Measurements from ENCODE around the gene OPTC. TPM values are rescaled to one million over a fixed set of nuclear protein-coding genes. Genes with fewer than 3 reads are reported as not detected.

OPTC gene
- total and polyA plus RNA-seq, 2 of the 8 experiments (the other 6 are each of a cell fraction or from before 2014, with no cell fraction given), result 1.1 to 4.0 TPM

DNA sequence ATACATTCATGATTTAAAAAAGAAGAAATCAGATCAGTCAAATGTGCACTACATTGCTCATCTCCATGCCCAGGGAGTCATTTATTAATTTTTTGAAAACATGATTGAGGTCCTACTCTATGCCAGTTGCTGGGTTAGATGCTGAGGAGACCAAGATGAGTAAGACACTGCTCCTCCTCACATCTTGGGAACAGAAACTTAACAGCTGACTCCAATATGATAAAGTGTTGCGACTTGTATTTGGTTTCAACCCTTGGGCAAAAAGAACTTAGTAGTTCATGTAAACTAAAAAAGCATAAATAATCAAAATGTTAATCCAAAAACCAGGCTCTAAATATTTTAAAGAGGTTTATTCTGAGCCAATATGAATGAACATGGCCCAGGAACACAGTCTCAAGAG, 56.9 kb downstream of the OPTC start:
- Histone ChIP-seq H2BK5ac (ENCODE audit: low read depth, low read length) (no peak overlapping the region), H2BK12ac (ENCODE audit: low read depth, low read length) (no peak overlapping the region), H4K91ac (replicated peaks; ENCODE audit: insufficient read length, low read length) (no peak overlapping the region), H2AFZ (ENCODE audit: low read length) (no peak overlapping the region), H2AK5ac (ENCODE audit: low read depth, low read length) (no peak overlapping the region), H3K18ac (ENCODE audit: extremely low read depth, low read length) (no peak overlapping the region), H3K27ac (ENCODE audit: low read depth, low read length) (no peak overlapping the region), H2BK15ac (ENCODE audit: low read length) (no peak overlapping the region), H3K9ac (replicated peaks in 1 of 4; ENCODE audit: extremely low read depth in 1 of 4, low read depth in 3 of 4, low read length in 3 of 4) (no peak overlapping the region), H3K23ac (ENCODE audit: insufficient read length) (no peak overlapping the region), H3K23me2 (ENCODE audit: low read depth, low read length) (no peaks in the 10 kb centered on the region), H3K4me3 (ENCODE audit: extremely low read depth in 1 of 4, insufficient read depth in 2 of 4, low read depth in 3 of 4, low read length in 4 of 4) (no peak overlapping the region), H3K4ac (replicated peaks; ENCODE audit: insufficient read length, low read depth, low read length) (no peak overlapping the region), H3K56ac (replicated peaks; ENCODE audit: insufficient read length, low read depth, low read length) (no peak overlapping the region), H4K5ac (ENCODE audit: insufficient read length, low read depth, low read length) (no peak overlapping the region), H2BK120ac (replicated peaks; ENCODE audit: low read depth, low read length) (no peak overlapping the region), H4K8ac (ENCODE audit: extremely low read depth, insufficient read depth, low read length) (no peak overlapping the region), H3K4me1 (replicated peaks in 1 of 4; ENCODE audit: control insufficient read depth in 3 of 4, insufficient read depth in 4 of 4, low read length in 3 of 4) (peaks cover 5 to 26% (median 18%) of the 10 kb centered on the region in 4 experiments), H4K20me1 (replicated peaks in 1 of 2; ENCODE audit: control insufficient read depth in 1 of 2, insufficient read depth in 2 of 2, low read length in 2 of 2) (no peaks in the 10 kb centered on the region), H3K79me2 (ENCODE audit: control insufficient read depth in 1 of 2, insufficient read depth in 2 of 2, low read length in 2 of 2) (no peaks in the 10 kb centered on the region), H3K79me1 (ENCODE audit: low read depth, low read length) (no peaks in the 10 kb centered on the region), H2BK20ac (ENCODE audit: low read length) (no peak overlapping the region), H3K9me3 (ENCODE audit: insufficient read depth in 2 of 2, low read depth in 1 of 2, low read length in 1 of 2) (no peaks in the 10 kb centered on the region), H3K14ac (ENCODE audit: insufficient read length) (no peak overlapping the region), H3K27me3 (replicated peaks in 1 of 4; ENCODE audit: control insufficient read depth in 3 of 4, extremely low read depth in 1 of 4, insufficient read depth in 3 of 4, low read length in 3 of 4) (no peaks in the 10 kb centered on the region), H3K36me3 (ENCODE audit: control insufficient read depth in 2 of 4, insufficient read depth in 4 of 4, low read length in 3 of 4) (no peaks in the 10 kb centered on the region), H3K4me2 (ENCODE audit: insufficient read depth in 1 of 2, low read depth in 2 of 2, low read length in 2 of 2) (no peak overlapping the region)
- DNase-seq (ENCODE audit: low read depth in 1 of 2, low spot score in 2 of 2) (no peak), FAIRE-seq (no peak)
- ChIA-PET CTCF (ENCODE audit: partially characterized antibody) (interaction anchor here (0.6 to 1.3 kb wide), 3 partner anchors 12 to 35 kb away, joined by 3 to 4 read pairs (median 3); no protein-coding TSS in a partner anchor), POLR2A (ENCODE audit: partially characterized antibody) (interaction anchor here (0.6 kb wide), 1 partner anchor 417 kb away, joined by 4 read pairs; no protein-coding TSS in a partner anchor)
- WGBS, 2 experiments (ENCODE audit: extremely low coverage in 1 of 2, insufficient coverage in 1 of 2, insufficient read length in 1 of 2, insufficient replicate concordance in 2 of 2, low coverage in 1 of 2, low lambda C conversion rate in 2 of 2, missing lambda C conversion rate in 1 of 2), result 94% methylated on average over 1 of the region's 1 CpG; no CpG with 5 or more reads in 1 of the 2 experiments
- no peak for TF ChIP-seq SP2 (IDR thresholded peaks at IDR 0.05; ENCODE audit: low read length)
- no peak for TF ChIP-seq EP300 (IDR thresholded peaks at IDR 0.05; ENCODE audit: borderline replicate concordance in 1 of 2, low read depth in 2 of 2, low read length in 2 of 2)
- TF ChIP-seq, protein P1, sequence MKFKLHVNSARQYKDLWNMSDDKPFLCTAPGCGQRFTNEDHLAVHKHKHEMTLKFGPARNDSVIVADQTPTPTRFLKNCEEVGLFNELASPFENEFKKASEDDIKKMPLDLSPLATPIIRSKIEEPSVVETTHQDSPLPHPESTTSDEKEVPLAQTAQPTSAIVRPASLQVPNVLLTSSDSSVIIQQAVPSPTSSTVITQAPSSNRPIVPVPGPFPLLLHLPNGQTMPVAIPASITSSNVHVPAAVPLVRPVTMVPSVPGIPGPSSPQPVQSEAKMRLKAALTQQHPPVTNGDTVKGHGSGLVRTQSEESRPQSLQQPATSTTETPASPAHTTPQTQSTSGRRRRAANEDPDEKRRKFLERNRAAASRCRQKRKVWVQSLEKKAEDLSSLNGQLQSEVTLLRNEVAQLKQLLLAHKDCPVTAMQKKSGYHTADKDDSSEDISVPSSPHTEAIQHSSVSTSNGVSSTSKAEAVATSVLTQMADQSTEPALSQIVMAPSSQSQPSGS (IDR thresholded peaks at IDR 0.05; ENCODE audit: low read length), result no peak
